B cell (primary cell): ENCODE measurements around the gene TCF7L1. TPM values are rescaled to one million over a fixed set of nuclear protein-coding genes. Genes with fewer than 3 reads are reported as not detected.

Experiments used
- ATAC-seq: fragments of 200-7000 bp; cut with Tn5 transposase; one replicate; pipeline ENCODE4 v1.10.0; 2021; ENCODE audit warnings: low read depth, mild to moderate bottlenecking, moderate number of reproducible peaks, moderate library complexity
- CTCF ChIA-PET: fragments of 350-600 bp; sonication (Branson Sonifier 250); formaldehyde crosslinking; loops from one replicate; lab custom pipeline; 2021; ENCODE audit warnings: antibody characterized with exemption, inconsistent platforms; lab: Charles Lee
- POLR2A ChIA-PET: fragments of 350-600 bp; sonication (Branson Sonifier 250); formaldehyde crosslinking; loops from one replicate; lab custom pipeline; 2021; ENCODE audit warnings: antibody characterized with exemption; lab: Charles Lee
- DNase-seq: peaks from one replicate; pipeline ENCODE4 v3.0.0; 2013
- H2AFZ ChIP-seq: 2 replicates; pipeline ENCODE4 v1.6.1; 2012; ENCODE audit warnings: mild to moderate bottlenecking, low read depth, low read length; ENCODE audit not compliant: insufficient read depth, poor library complexity, severe bottlenecking
- H3K27ac ChIP-seq, 2 donors: 1 replicate in 1 of 2; 2 replicates in 1 of 2; pipeline ENCODE4 v1.5.1; 2012 to 2013; ENCODE audit warnings: low read length in 2 of 2, mild to moderate bottlenecking in 2 of 2, moderate library complexity in 1 of 2
- H3K27me3 ChIP-seq, 4 experiments: fragments of 200-600 bp in 1 of 4; sonication (generic) in 1 of 4; replicated peaks in 1 of 4; 1 replicate in 2 of 4; 2 replicates in 2 of 4; pipeline versions ENCODE4 v1.6.1 to v1.7.0; 2013 to 2016; ENCODE audit warnings: low read length in 3 of 4, mild to moderate bottlenecking in 2 of 4, mixed read lengths in 1 of 4, moderate library complexity in 1 of 4; ENCODE audit not compliant: insufficient read depth in 4 of 4, control insufficient read depth in 3 of 4; ENCODE audit errors: control extremely low read depth in 1 of 4
- H3K36me3 ChIP-seq, 2 experiments: replicated peaks in 1 of 2; 1 replicate in 1 of 2; 2 replicates in 1 of 2; pipeline versions ENCODE4 v1.6.1 to v1.7.1; 2013; ENCODE audit warnings: low read length in 1 of 2; ENCODE audit not compliant: insufficient read depth in 2 of 2, control insufficient read depth in 1 of 2; ENCODE audit errors: control extremely low read depth in 1 of 2, extremely low read depth in 1 of 2
- H3K4me1 ChIP-seq, 2 donors: fragments of 200-600 bp in 1 of 2; sonication (generic) in 1 of 2; 1 replicate in 1 of 2; 2 replicates in 1 of 2; pipeline versions ENCODE4 v1.5.1 to v1.6.1; 2013 to 2017; ENCODE audit warnings: low read length in 2 of 2; ENCODE audit not compliant: control insufficient read depth in 2 of 2, insufficient read depth in 2 of 2
- H3K4me2 ChIP-seq: replicated peaks from 2 replicates; pipeline ENCODE3; 2012; ENCODE audit warnings: mild to moderate bottlenecking, low read depth, low read length; ENCODE audit not compliant: poor library complexity, severe bottlenecking
- H3K4me3 ChIP-seq, 5 experiments: fragments of 200-600 bp in 1 of 5; sonication (generic) in 1 of 5; 1 replicate in 3 of 5; 2 replicates in 2 of 5; pipeline versions ENCODE4 v1.5.1 to v1.7.0; 2011 to 2016; ENCODE audit warnings: low read length in 4 of 5, mild to moderate bottlenecking in 4 of 5, low read depth in 2 of 5, control low read depth in 1 of 5, moderate library complexity in 1 of 5; ENCODE audit not compliant: insufficient read depth in 1 of 5; ENCODE audit errors: control extremely low read depth in 1 of 5, extremely low read depth in 1 of 5
- H3K79me2 ChIP-seq: fragments of 200-600 bp; sonication (generic); one replicate; pipeline ENCODE4 v1.6.0; 2016; ENCODE audit warnings: low read length; ENCODE audit not compliant: control insufficient read depth, insufficient read depth
- H3K9ac ChIP-seq: fragments of 200-600 bp; sonication (generic); 2 replicates; pipeline ENCODE4 v1.6.1; 2017; ENCODE audit warnings: mild to moderate bottlenecking, low read length, moderate library complexity
- H3K9me3 ChIP-seq, 3 donors: one replicate each; pipeline versions ENCODE4 v1.6.1 to v1.7.1; 2013; ENCODE audit warnings: low read length in 2 of 3; ENCODE audit not compliant: control insufficient read depth in 2 of 3, insufficient read depth in 1 of 3; ENCODE audit errors: control extremely low read depth in 1 of 3
- H4K20me1 ChIP-seq: 2 replicates; pipeline ENCODE4 v1.6.0; 2012; ENCODE audit warnings: mild to moderate bottlenecking, low read length; ENCODE audit not compliant: insufficient read depth, control insufficient read depth, poor library complexity, severe bottlenecking
- H3K27ac Mint-ChIP-seq: one replicate; pipeline ENCODE4 v1.8.0; 2021; ENCODE audit warnings: mixed read lengths
- H3K27me3 Mint-ChIP-seq: one replicate; pipeline ENCODE4 v1.8.0; 2021; ENCODE audit warnings: mixed read lengths
- H3K4me1 Mint-ChIP-seq: one replicate; pipeline ENCODE4 v1.8.0; 2021; ENCODE audit warnings: mixed read lengths
- H3K4me3 Mint-ChIP-seq: one replicate; pipeline ENCODE4 v1.8.0; 2021; ENCODE audit warnings: mixed read lengths
- H3K9me3 Mint-ChIP-seq: one replicate; pipeline ENCODE4 v1.8.0; 2022; ENCODE audit warnings: mixed read lengths; ENCODE audit not compliant: insufficient read depth
- CTCF ChIP-seq: fragments of 200-600 bp; IDR thresholded peaks from one replicate; pipeline ENCODE4 v1.8.0; 2022; ENCODE audit warnings: antibody characterized with exemption, mild to moderate bottlenecking
- EZH2 ChIP-seq: IDR thresholded peaks from 2 replicates; pipeline ENCODE4 v1.6.1; 2012; ENCODE audit warnings: borderline replicate concordance, low read depth, mild to moderate bottlenecking, moderate library complexity, low read length; ENCODE audit not compliant: insufficient read depth, poor library complexity, severe bottlenecking
- WGBS: methylation state at CpG from one replicate; pipeline ENCODE4 v1.1.5; 2013; ENCODE audit warnings: missing lambda C conversion rate; ENCODE audit not compliant: insufficient coverage; 5-methylcytosine and 5-hydroxymethylcytosine counted together
- intact Hi-C: fragments of 100-400 bp; cut with micrococcal nuclease; formaldehyde crosslinking; loops from one replicate; pipeline ENCODE4 v1.10.0; 2022
- polyA plus RNA-seq: library from polyadenylated mRNA; depleted of rRNA; stranded (reverse); fragments of >200 nt; gene quantifications from 2 replicates; pipeline ENCODE4 v1.2.3, GENCODE V29; 2012
- total RNA-seq, 2 donors: library from RNA; stranded (reverse); fragments of 120-200 nt in 1 of 2; gene quantifications; 1 replicate in 1 of 2; 2 replicates in 1 of 2; pipeline versions ENCODE4 v1.2.3 to v1.2.4, GENCODE V29; 2013 to 2022

The TCF7L1 gene
- total and polyA plus RNA-seq, 2 donors (not counting 1 experiment from before 2014, with no cell fraction given) = 0.67 to 0.81 TPM

DNA sequence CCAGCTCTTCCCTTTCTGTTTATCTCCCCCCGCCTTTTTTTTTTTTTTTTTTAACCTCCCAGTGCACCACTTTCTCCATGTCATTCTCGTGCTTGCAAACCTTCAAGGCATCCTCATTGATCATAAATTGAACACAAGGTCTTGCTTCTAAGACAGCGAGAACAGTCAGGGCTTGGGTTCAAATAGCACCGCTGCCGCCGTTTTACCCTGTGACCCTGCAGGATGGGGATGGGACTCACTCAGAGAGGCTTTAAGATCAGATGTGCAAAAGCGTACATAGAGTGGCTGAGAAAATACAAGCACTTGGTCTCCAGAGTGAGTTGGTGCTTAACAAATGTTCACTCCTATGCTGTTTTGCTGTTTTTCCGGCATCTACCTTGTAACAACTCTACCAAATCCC, 93.6 kb downstream of the TCF7L1 start:
- no peaks in the 10 kb centered on the region for H3K79me2 ChIP-seq
- POLR2A ChIA-PET = no interaction called here
- H3K4me1 Mint-ChIP-seq = no peaks in the 10 kb centered on the region
- H3K4me2 ChIP-seq = no peak overlapping the region
- peaks cover 18% of the 10 kb centered on the region for H3K27me3 Mint-ChIP-seq
- intact Hi-C loops = loop anchor here (1.0 kb wide), 1 partner anchor 29 kb away; no protein-coding TSS in a partner anchor
- DNase-seq (no peak), ATAC-seq (no peak)
- no peaks in the 10 kb centered on the region for H3K9me3 Mint-ChIP-seq
- H3K4me3 Mint-ChIP-seq = no peak overlapping the region
- H3K4me3 ChIP-seq = no peak overlapping the region
- no peaks in the 10 kb centered on the region for H3K4me1 ChIP-seq
- CTCF ChIA-PET = no interaction called here
- H3K36me3 ChIP-seq = no peaks in the 10 kb centered on the region
- H3K27ac Mint-ChIP-seq = no peak overlapping the region
- no peak overlapping the region for H2AFZ ChIP-seq
- H3K9me3 ChIP-seq = no peaks in the 10 kb centered on the region
- no peak overlapping the region for H3K9ac ChIP-seq
- 94% methylated on average over 7 of the region's 8 CpGs for WGBS
- H3K27ac ChIP-seq = no peak overlapping the region
- H3K27me3 ChIP-seq = no peaks in the 10 kb centered on the region
- H4K20me1 ChIP-seq = no peaks in the 10 kb centered on the region
- no peak for TF ChIP-seq EZH2
- no peak for TF ChIP-seq CTCF

DNA sequence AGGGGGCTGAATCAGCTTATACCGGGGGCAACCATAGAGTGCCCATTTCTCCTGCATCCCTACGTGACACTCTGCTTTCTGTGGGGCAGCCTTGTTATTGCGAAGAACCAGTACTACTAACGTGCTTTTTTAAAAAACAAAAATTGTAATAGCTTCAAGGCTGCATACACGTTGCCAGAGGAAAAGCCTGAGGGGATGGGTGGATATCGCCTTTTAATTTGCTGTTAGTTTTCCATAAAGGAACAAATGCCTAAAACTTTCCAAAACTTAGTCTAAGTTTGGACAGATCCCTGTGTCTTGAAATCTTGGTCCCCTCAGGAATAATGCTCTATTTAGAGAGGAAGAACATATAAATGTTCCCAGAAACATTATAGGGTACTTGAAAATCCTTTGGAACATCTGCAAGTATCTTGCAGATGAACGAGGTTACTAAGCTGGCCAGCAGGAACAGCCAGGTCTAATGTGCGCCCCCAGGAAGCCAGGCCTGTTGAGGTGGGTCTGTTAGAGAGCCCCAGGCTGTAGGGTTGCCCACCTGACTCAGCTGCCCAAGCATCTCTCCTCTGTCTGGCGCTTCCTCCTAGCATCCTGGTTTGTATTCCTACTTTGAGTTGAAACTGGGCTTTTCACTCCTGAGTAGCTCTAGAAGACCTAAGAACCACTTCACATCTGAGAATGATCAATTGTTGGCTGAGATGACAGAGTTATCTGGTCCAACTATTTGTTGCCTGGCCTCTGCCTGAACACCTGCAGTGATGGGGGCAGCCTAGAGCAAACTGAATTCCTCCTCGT, 97.7 kb downstream of the TCF7L1 start:
- ATAC-seq (no peak), DNase-seq (no peak)
- Histone ChIP-seq H3K27me3 (peaks cover 0 to 6% (median 0%) of the 10 kb centered on the region in 4 experiments), H3K4me1 (no peaks in the 10 kb centered on the region), H3K9ac (no peak overlapping the region), H4K20me1 (no peaks in the 10 kb centered on the region), H3K4me3 (no peak overlapping the region), H3K79me2 (no peaks in the 10 kb centered on the region), H3K9me3 (no peaks in the 10 kb centered on the region), H2AFZ (no peak overlapping the region), H3K4me2 (no peak overlapping the region), H3K36me3 (no peaks in the 10 kb centered on the region), H3K27ac (no peak overlapping the region)
- no peaks in the 10 kb centered on the region for H3K9me3 Mint-ChIP-seq
- intact Hi-C loops = no loop called here
- no peak overlapping the region for H3K27ac Mint-ChIP-seq
- POLR2A ChIA-PET = no interaction called here
- TF ChIP-seq EZH2 (no peak), CTCF (no peak)
- no peak overlapping the region for H3K4me3 Mint-ChIP-seq
- 79% methylated on average over 6 of the region's 10 CpGs for WGBS
- CTCF ChIA-PET = no interaction called here
- H3K27me3 Mint-ChIP-seq = peaks cover 23% of the 10 kb centered on the region
- no peaks in the 10 kb centered on the region for H3K4me1 Mint-ChIP-seq
